ENCODE measurements around the gene MBLAC1. TPM values are rescaled to one million over a fixed set of nuclear protein-coding genes. Genes with fewer than 3 reads are reported as not detected.
A peak's percentile ranks its signal among the peaks of the same experiment; 100 is the strongest.

The MBLAC1 gene
- total and polyA plus RNA-seq, 4 donors, result 3.1 to 5.8 (median 5.0) TPM

DNA sequence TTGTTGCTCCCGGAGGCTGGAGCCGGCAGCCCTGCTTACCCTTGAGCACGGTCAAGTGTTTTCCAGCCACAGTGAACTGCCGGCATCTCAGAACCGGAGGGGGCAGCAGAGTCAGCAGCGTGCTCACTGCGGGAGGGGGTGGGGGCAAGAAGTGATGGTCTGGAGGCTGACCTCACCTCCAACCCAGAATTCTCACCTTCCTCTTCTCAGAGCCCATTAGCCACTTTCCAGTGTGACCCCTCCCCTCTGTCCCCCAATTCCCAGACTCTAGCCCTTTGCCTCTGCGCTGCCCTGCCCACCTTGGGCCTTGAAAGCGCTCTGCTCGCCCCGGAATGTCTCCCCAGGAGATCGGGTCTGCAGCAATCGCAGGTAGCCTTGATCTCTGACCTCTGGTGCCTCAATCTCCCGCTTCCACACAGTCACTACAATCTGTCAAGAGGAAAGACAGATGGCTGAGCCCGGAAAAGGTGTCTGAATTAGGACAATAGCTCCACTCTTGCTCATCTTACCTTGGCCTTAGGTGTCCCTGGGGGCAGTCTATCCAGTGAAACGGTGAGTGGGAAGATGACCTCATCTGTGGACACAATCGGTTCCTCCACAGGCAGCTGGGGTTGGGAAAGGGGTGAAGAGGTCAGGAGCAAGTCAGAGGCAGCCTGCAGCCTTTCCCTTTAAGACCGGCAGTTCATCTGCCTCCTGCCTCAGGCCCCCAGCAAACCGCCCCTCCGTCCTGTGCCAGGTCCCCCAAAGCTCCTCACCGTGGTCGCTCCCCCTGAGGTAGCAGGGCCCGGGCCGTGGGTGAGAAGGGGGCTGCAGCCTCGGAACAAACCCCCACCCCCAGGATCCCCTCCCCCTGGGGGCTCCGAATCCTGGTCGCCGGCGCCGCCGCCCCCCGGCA lies 30.8 kb downstream of the MBLAC1 start:
- H3K36me3 ChIP-seq (ENCODE audit: control insufficient read depth, insufficient read depth, low read length), result peaks cover 45% of the 10 kb centered on the region
- peaks cover 26% of the 10 kb centered on the region for H3K4me1 ChIP-seq (ENCODE audit: control insufficient read depth, insufficient read depth, low read length)
- WGBS (ENCODE audit: insufficient coverage), result 14% methylated on average over 21 of the region's 32 CpGs
- H3K4me3 ChIP-seq (ENCODE audit: low read depth, low read length), result peak overlapping the region; percentile 66
- H3K9me3 ChIP-seq (ENCODE audit: control insufficient read depth, insufficient read depth, low read length), result no peaks in the 10 kb centered on the region
- no peak overlapping the region for H3K27ac ChIP-seq (ENCODE audit: low read depth, low read length)
- no peak for DNase-seq (ENCODE audit: low read depth in 4 of 6, low spot score in 6 of 6)
- H3K27me3 ChIP-seq (ENCODE audit: control insufficient read depth, insufficient read depth, low read length), result no peaks in the 10 kb centered on the region

DNA sequence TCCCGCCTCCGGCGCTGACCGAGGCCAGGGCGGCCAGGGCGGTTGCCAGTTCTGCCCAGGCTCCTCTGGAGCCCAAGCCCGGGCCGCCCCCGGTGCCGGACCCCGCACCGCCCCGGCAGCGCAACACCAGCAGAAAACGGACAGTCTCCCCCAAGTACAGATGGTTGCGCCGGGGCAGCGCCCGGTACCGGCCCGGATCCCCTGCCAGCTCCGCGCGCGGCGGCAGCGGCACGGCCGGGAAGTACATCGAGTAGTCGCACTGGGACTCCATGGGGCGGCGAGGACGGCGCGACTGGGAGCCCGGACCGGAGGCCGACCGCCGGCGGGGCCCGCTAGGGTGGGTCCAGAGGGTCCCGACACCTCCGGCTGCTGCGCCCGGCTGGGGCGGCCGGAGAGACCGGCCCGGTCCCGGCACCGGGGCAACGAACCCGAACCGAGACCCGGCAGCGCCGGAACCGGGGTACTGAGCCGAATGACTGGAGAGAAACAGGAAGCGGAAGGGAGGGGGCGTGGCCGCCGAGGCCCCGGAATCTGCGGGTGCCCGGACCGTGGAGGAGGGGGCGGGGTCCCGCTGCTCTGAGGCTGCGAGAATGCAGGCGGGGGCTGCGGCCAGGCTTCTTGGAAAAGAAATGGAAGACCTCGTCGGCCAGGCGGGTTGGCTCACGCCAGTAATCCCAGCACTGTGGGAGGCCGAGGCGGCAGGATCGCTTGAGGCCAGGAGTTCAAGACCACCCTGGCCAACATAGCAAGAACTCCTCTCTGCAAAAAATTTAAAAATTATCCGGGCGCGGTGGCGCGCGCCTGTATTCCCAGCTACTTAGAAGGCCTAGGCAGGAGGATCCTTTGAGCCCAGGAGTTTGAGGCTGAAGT lies 31.7 kb downstream of the MBLAC1 start, which contains the start of gene TRAPPC14:
Gene TRAPPC14 (minus strand): TSS at position 495 of the 870 bp plus-strand sequence. CDS start 224 bp downstream, at position 271.
- peak within 1 kb of the TSS; percentile 66 for H3K4me3 ChIP-seq (ENCODE audit: low read depth, low read length)
- H3K27me3 ChIP-seq (ENCODE audit: control insufficient read depth, insufficient read depth, low read length), result no peaks in the 10 kb centered on the region
- peak; percentile 58 to 96 (median 82) for DNase-seq (ENCODE audit: low read depth in 4 of 6, low spot score in 6 of 6)
- no peaks in the 10 kb centered on the region for H3K9me3 ChIP-seq (ENCODE audit: control insufficient read depth, insufficient read depth, low read length)
- 0% methylated on average over 82 of the region's 87 CpGs for WGBS (ENCODE audit: insufficient coverage)
- H3K27ac ChIP-seq (ENCODE audit: low read depth, low read length), result peak within 1 kb of the TSS; percentile 88
- peaks cover 29% of the 10 kb centered on the region for H3K4me1 ChIP-seq (ENCODE audit: control insufficient read depth, insufficient read depth, low read length)
- peaks cover 39% of the 10 kb centered on the region for H3K36me3 ChIP-seq (ENCODE audit: control insufficient read depth, insufficient read depth, low read length)

DNA sequence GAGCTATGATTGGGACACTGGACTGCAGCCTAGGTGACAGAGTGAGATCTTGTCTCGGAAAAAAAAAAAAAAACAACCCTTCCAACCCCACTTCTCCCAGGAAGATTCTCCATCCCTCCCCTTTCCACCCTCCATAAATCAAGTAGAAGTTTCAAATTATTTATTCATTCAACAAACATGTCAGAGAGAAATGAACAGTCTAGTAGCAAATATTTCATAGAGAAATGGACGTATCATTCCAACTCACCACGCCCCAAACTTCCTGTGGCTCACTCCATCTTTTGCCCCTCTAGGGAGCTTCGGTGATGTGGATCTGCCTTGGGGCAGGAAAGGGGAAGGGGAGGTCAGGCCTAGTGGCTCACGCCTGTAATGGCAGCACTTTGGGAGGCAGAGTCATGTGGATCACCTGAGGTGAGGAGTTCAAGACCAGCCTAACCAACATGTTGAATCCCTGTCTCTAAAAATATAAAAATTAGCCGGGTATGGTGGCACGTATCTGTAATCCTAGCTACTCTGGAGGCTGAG lies 32.4 kb downstream of the MBLAC1 start:
- DNase-seq (ENCODE audit: low read depth in 4 of 6, low spot score in 6 of 6), result no peak
- WGBS (ENCODE audit: insufficient coverage), result no CpG with 5 or more reads among the region's 7 CpGs
- Histone ChIP-seq H3K4me3 (ENCODE audit: low read depth, low read length) (peak overlapping the region; percentile 66), H3K9me3 (ENCODE audit: control insufficient read depth, insufficient read depth, low read length) (no peaks in the 10 kb centered on the region), H3K27me3 (ENCODE audit: control insufficient read depth, insufficient read depth, low read length) (no peaks in the 10 kb centered on the region), H3K36me3 (ENCODE audit: control insufficient read depth, insufficient read depth, low read length) (peaks cover 34% of the 10 kb centered on the region), H3K27ac (ENCODE audit: low read depth, low read length) (peak overlapping the region; percentile 88), H3K4me1 (ENCODE audit: control insufficient read depth, insufficient read depth, low read length) (peaks cover 29% of the 10 kb centered on the region)

DNA sequence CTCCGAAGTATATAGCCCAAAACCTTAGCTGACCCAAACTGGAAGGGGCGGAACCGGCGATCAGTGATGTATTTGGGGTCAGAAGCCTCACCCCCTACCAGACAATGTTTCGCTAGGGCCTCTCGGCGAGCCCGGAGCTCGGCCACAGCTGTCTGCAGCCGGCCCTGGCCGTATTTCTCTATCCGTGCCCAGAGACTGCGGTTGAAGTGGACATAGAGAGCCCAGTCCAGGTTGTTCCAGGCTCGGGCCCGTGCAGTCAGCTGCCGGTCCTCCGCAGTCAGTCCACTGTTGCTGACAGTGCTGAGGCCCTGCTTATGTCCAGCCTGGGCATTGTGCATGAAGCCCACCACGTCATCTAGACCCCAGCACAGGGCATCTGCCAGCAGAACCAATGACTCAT lies 33.3 kb downstream of the MBLAC1 start:
- DNase-seq (ENCODE audit: low read depth in 4 of 6, low spot score in 6 of 6), result no peak
- no peak overlapping the region for H3K27ac ChIP-seq (ENCODE audit: low read depth, low read length)
- H3K4me1 ChIP-seq (ENCODE audit: control insufficient read depth, insufficient read depth, low read length), result peaks cover 29% of the 10 kb centered on the region
- peaks cover 27% of the 10 kb centered on the region for H3K36me3 ChIP-seq (ENCODE audit: control insufficient read depth, insufficient read depth, low read length)
- H3K27me3 ChIP-seq (ENCODE audit: control insufficient read depth, insufficient read depth, low read length), result no peaks in the 10 kb centered on the region
- no peak overlapping the region for H3K4me3 ChIP-seq (ENCODE audit: low read depth, low read length)
- no peaks in the 10 kb centered on the region for H3K9me3 ChIP-seq (ENCODE audit: control insufficient read depth, insufficient read depth, low read length)
- WGBS (ENCODE audit: insufficient coverage), result 93% methylated on average over 17 of the region's 18 CpGs

DNA sequence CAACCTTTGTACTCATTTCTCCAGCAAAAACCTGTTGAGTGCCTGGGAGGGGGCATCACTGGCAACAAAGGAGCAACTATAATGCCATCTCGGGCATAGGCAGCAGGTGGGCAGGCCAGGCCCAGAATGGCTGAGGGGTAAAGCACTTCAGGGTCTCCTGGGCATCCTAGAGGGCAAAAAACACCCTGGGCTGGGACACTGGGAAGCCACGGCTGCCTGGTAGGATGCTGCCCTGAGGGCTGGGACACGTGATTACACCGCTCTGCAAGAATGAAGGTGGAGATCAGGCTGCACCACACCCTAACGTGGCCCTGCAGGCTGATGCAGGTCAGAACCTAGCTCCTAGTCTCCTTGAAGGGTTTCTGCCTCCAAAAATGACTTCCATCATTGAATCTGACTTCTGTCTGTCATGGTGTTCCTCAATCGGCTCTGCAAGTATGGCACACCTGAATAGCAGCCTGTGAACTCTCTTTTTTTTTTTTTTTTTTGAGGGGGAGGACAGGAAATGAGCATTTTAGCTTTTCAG lies 36.3 kb downstream of the MBLAC1 start:
- peaks cover 3% of the 10 kb centered on the region for H3K36me3 ChIP-seq (ENCODE audit: control insufficient read depth, insufficient read depth, low read length)
- H3K9me3 ChIP-seq (ENCODE audit: control insufficient read depth, insufficient read depth, low read length), result no peaks in the 10 kb centered on the region
- peaks cover 12% of the 10 kb centered on the region for H3K27me3 ChIP-seq (ENCODE audit: control insufficient read depth, insufficient read depth, low read length)
- H3K4me3 ChIP-seq (ENCODE audit: low read depth, low read length), result no peak overlapping the region
- no peak overlapping the region for H3K27ac ChIP-seq (ENCODE audit: low read depth, low read length)
- WGBS (ENCODE audit: insufficient coverage), result 76% methylated on average over 5 of the region's 6 CpGs
- DNase-seq (ENCODE audit: low read depth in 4 of 6, low spot score in 6 of 6), result no peak
- H3K4me1 ChIP-seq (ENCODE audit: control insufficient read depth, insufficient read depth, low read length), result peaks cover 29% of the 10 kb centered on the region

DNA sequence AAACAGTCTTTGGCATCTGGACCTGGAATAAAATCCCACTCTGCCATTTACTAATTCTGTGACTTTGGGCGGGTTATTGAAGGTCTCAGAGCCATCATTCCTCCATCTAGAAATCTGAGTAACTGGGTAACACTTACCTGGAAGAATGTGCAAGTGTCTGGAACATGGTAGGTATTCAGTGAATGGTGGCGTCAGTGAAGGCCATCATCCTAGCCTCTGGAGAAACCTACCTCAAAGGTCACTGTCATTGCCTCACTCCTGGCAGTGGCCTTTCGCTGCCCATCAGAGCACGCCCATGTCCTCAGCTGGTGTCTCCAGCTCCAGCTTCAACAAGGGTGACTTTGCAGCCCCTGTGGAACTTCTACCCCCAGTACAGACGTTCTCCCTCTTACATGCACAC lies 37.1 kb downstream of the MBLAC1 start:
- peaks cover 3% of the 10 kb centered on the region for H3K36me3 ChIP-seq (ENCODE audit: control insufficient read depth, insufficient read depth, low read length)
- no peak for DNase-seq (ENCODE audit: low read depth in 4 of 6, low spot score in 6 of 6)
- H3K4me1 ChIP-seq (ENCODE audit: control insufficient read depth, insufficient read depth, low read length), result peaks cover 35% of the 10 kb centered on the region
- peaks cover 14% of the 10 kb centered on the region for H3K27me3 ChIP-seq (ENCODE audit: control insufficient read depth, insufficient read depth, low read length)
- H3K4me3 ChIP-seq (ENCODE audit: low read depth, low read length), result no peak overlapping the region
- H3K27ac ChIP-seq (ENCODE audit: low read depth, low read length), result no peak overlapping the region
- 90% methylated on average over 4 of the region's 5 CpGs for WGBS (ENCODE audit: insufficient coverage)
- H3K9me3 ChIP-seq (ENCODE audit: control insufficient read depth, insufficient read depth, low read length), result no peaks in the 10 kb centered on the region

DNA sequence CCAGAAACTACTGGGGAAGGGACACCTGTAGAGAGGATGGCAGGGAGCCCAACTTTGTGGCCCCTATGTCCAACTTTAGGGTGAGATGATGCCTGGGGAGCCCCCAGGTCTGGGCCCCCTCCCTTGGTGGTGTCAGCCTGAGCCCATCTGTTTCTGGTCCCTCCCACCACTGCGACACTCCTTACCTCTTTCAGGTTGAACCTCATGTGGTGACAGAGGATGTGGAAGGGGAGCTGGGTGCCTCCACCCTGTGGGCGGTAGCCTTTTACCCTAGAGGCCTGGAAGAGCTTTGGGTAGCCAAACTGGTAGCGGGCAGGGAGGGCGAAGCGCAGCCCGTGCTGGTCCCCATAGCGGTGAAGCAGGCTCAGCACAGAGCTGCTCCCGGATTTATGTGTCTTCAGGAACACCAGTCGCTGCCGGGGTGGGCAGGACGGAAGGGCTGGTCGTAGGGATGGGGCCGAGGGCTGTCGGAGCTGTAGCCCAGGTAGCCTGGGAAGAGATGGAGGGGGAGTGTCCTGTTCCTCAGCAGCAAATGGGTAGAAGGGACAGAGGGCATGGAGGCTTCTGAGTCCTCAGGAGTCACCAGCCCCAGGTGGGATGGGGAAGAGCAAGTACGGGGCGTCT lies 39.7 kb downstream of the MBLAC1 start:
- no peak overlapping the region for H3K27ac ChIP-seq (ENCODE audit: low read depth, low read length)
- no peaks in the 10 kb centered on the region for H3K9me3 ChIP-seq (ENCODE audit: control insufficient read depth, insufficient read depth, low read length)
- DNase-seq (ENCODE audit: low read depth in 4 of 6, low spot score in 6 of 6), result no peak
- H3K4me3 ChIP-seq (ENCODE audit: low read depth, low read length), result no peak overlapping the region
- 54% methylated on average over 13 of the region's 16 CpGs for WGBS (ENCODE audit: insufficient coverage)
- H3K4me1 ChIP-seq (ENCODE audit: control insufficient read depth, insufficient read depth, low read length), result peaks cover 52% of the 10 kb centered on the region
- H3K27me3 ChIP-seq (ENCODE audit: control insufficient read depth, insufficient read depth, low read length), result peaks cover 16% of the 10 kb centered on the region
- peaks cover 8% of the 10 kb centered on the region for H3K36me3 ChIP-seq (ENCODE audit: control insufficient read depth, insufficient read depth, low read length)

DNA sequence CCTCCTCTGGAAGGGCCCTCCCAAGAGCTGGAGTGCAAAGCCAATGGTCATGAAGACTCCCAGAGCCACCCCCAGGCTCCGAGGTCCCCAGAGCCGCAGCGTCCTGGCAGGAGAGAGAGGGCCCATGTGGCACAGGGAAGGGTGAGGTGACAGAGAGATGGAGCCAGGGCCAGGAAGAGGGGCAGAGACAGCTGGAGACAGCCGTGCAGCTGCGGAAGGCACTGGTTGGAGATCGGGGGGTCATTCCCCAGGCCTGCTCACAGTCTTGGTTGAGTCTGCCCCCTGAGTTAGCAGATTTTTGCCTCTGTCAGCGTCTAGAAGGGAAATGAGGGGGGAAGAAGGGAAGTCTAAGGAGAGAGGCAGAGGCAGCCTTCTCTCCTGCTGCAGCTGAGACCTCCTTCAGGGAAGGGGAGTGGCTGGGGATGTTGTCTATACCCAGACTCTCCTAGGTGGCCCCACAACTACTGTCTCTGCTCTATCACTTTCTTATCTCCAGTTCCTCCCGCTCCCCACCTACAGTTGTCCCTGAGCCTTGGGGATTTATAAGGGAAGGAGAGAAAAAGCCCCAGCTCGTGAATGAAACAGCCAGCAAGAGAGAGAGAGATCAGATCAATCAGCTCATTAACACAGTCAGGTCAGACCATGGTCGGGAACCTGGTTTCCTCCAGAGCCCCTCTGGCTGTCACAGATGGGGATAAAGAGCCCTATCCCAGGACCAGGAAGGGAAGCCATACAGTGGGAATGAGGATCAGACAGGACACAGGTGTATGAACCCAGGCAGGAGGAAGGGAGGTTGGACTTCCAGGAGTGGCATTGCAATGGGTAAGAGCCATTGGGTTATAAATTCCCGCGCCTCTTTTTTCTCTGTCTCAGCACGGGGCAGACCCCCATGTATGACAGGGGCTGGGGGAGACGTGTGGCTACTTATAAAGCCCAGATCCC lies 40.5 kb downstream of the MBLAC1 start:
- no peaks in the 10 kb centered on the region for H3K9me3 ChIP-seq (ENCODE audit: control insufficient read depth, insufficient read depth, low read length)
- peaks cover 16% of the 10 kb centered on the region for H3K27me3 ChIP-seq (ENCODE audit: control insufficient read depth, insufficient read depth, low read length)
- H3K36me3 ChIP-seq (ENCODE audit: control insufficient read depth, insufficient read depth, low read length), result peaks cover 8% of the 10 kb centered on the region
- DNase-seq (ENCODE audit: low read depth in 4 of 6, low spot score in 6 of 6), result no peak
- WGBS (ENCODE audit: insufficient coverage), result 33% methylated on average over 8 of the region's 14 CpGs
- peaks cover 55% of the 10 kb centered on the region for H3K4me1 ChIP-seq (ENCODE audit: control insufficient read depth, insufficient read depth, low read length)
- peak overlapping the region; percentile 54 for H3K4me3 ChIP-seq (ENCODE audit: low read depth, low read length)
- H3K27ac ChIP-seq (ENCODE audit: low read depth, low read length), result no peak overlapping the region
